Measurements from ENCODE around the gene WDR70. TPM values are rescaled to one million over a fixed set of nuclear protein-coding genes. Genes with fewer than 3 reads are reported as not detected.

WDR70 gene
- total RNA-seq, 1 experiment from 2014 or later = 40.2 TPM

GRCh38 chr5:37701868-37702267, 322.8 kb downstream of the WDR70 start:
- Mint-ChIP-seq H3K9me3 (ENCODE audit: unreplicated experiment) (no peaks in the 10 kb centered on the region), H3K4me3 (ENCODE audit: unreplicated experiment) (no peak overlapping the region), H3K27ac (ENCODE audit: unreplicated experiment) (no peak overlapping the region), H3K27me3 (ENCODE audit: insufficient read depth, unreplicated experiment) (no peaks in the 10 kb centered on the region), H3K4me1 (ENCODE audit: low read depth, unreplicated experiment) (no peaks in the 10 kb centered on the region), H3K36me3 (ENCODE audit: insufficient read depth, unreplicated experiment) (peaks cover 12% of the 10 kb centered on the region)
- no peak for DNase-seq
- no peaks in the 10 kb centered on the region for H3K9me3 ChIP-seq
- no TSS peak for BruUV-seq (replicated peaks)
- POLR2A ChIA-PET = no interaction called here
- no peaks in the 10 kb centered on the region for H3K36me3 ChIP-seq (ENCODE audit: control insufficient read depth, insufficient read depth, low read length)
- TF ChIP-seq CTCF (IDR thresholded peaks at IDR 0.05; ENCODE audit: insufficient read depth in 1 of 2, low read depth in 1 of 2, low read length in 1 of 2, severe bottlenecking in 1 of 2, unreplicated experiment in 1 of 2) = no peak
- intact Hi-C loops (cut with micrococcal nuclease; ENCODE audit: unreplicated experiment) = no loop called here
- CTCF ChIA-PET = interaction anchor here (0.7 kb wide), 1 partner anchor 120 kb away, joined by 3 read pairs; no protein-coding TSS in a partner anchor
- H3K4me1 ChIP-seq = no peaks in the 10 kb centered on the region
- H3K4me3 ChIP-seq (ENCODE audit: low read depth, low read length) = no peak overlapping the region
- no peaks in the 10 kb centered on the region for H3K27me3 ChIP-seq (replicated peaks; ENCODE audit: control insufficient read depth, insufficient read depth, low read length)

- intact Hi-C loops (cut with micrococcal nuclease; ENCODE audit: unreplicated experiment) = no loop called here
- POLR2A ChIA-PET = no interaction called here
- BruUV-seq (replicated peaks) = no TSS peak
Observed at GRCh38 chr5:37703841-37704241, 324.7 kb downstream of the WDR70 start.

GRCh38 chr5:37704406-37704805, 325.3 kb downstream of the WDR70 start:
- Histone ChIP-seq H3K27me3 (replicated peaks; ENCODE audit: control insufficient read depth, insufficient read depth, low read length) (no peaks in the 10 kb centered on the region), H3K36me3 (ENCODE audit: control insufficient read depth, insufficient read depth, low read length) (no peaks in the 10 kb centered on the region), H3K4me1 (no peaks in the 10 kb centered on the region), H3K9me3 (no peaks in the 10 kb centered on the region), H3K4me3 (ENCODE audit: low read depth, low read length) (no peak overlapping the region)
- intact Hi-C loops (cut with micrococcal nuclease; ENCODE audit: unreplicated experiment) = no loop called here
- no TSS peak for BruUV-seq (replicated peaks)
- CTCF ChIA-PET = no interaction called here
- H3K4me3 Mint-ChIP-seq (ENCODE audit: unreplicated experiment) = no peak overlapping the region
- no peaks in the 10 kb centered on the region for H3K4me1 Mint-ChIP-seq (ENCODE audit: low read depth, unreplicated experiment)
- H3K27me3 Mint-ChIP-seq (ENCODE audit: insufficient read depth, unreplicated experiment) = no peaks in the 10 kb centered on the region
- peaks cover 7% of the 10 kb centered on the region for H3K36me3 Mint-ChIP-seq (ENCODE audit: insufficient read depth, unreplicated experiment)
- H3K9me3 Mint-ChIP-seq (ENCODE audit: unreplicated experiment) = no peaks in the 10 kb centered on the region
- no peak for TF ChIP-seq CTCF (IDR thresholded peaks at IDR 0.05; ENCODE audit: insufficient read depth in 1 of 2, low read depth in 1 of 2, low read length in 1 of 2, severe bottlenecking in 1 of 2, unreplicated experiment in 1 of 2)
- no peak for DNase-seq
- no peak overlapping the region for H3K27ac Mint-ChIP-seq (ENCODE audit: unreplicated experiment)
- POLR2A ChIA-PET = no interaction called here

More at GRCh38 chr5:37703841-37704241, 324.7 kb downstream of the WDR70 start:
- no peaks in the 10 kb centered on the region for H3K4me1 ChIP-seq
- Mint-ChIP-seq H3K4me3 (ENCODE audit: unreplicated experiment) (no peak overlapping the region), H3K9me3 (ENCODE audit: unreplicated experiment) (no peaks in the 10 kb centered on the region), H3K27ac (ENCODE audit: unreplicated experiment) (no peak overlapping the region), H3K36me3 (ENCODE audit: insufficient read depth, unreplicated experiment) (peaks cover 7% of the 10 kb centered on the region), H3K4me1 (ENCODE audit: low read depth, unreplicated experiment) (no peaks in the 10 kb centered on the region), H3K27me3 (ENCODE audit: insufficient read depth, unreplicated experiment) (no peaks in the 10 kb centered on the region)
- no peaks in the 10 kb centered on the region for H3K36me3 ChIP-seq (ENCODE audit: control insufficient read depth, insufficient read depth, low read length)
- DNase-seq = no peak
- no peak for TF ChIP-seq CTCF (IDR thresholded peaks at IDR 0.05; ENCODE audit: insufficient read depth in 1 of 2, low read depth in 1 of 2, low read length in 1 of 2, severe bottlenecking in 1 of 2, unreplicated experiment in 1 of 2)
- H3K27me3 ChIP-seq (replicated peaks; ENCODE audit: control insufficient read depth, insufficient read depth, low read length) = no peaks in the 10 kb centered on the region
- no peaks in the 10 kb centered on the region for H3K9me3 ChIP-seq
- CTCF ChIA-PET = no interaction called here
- no peak overlapping the region for H3K4me3 ChIP-seq (ENCODE audit: low read depth, low read length)
